ENCODE measurements around the gene ZBTB8A.

ZBTB8A gene

GRCh38 chr1:32538887-32539583, at the start of gene ZBTB8A:
TSS of gene ZBTB8A (plus strand) at chr1:32539427. CDS start at chr1:32592932, 53,505 bp downstream.
- H3K36me3 ChIP-seq (ENCODE audit: control insufficient read depth, insufficient read depth, low read length): no peaks in the 10 kb centered on the region
- TF ChIP-seq, protein P1, sequence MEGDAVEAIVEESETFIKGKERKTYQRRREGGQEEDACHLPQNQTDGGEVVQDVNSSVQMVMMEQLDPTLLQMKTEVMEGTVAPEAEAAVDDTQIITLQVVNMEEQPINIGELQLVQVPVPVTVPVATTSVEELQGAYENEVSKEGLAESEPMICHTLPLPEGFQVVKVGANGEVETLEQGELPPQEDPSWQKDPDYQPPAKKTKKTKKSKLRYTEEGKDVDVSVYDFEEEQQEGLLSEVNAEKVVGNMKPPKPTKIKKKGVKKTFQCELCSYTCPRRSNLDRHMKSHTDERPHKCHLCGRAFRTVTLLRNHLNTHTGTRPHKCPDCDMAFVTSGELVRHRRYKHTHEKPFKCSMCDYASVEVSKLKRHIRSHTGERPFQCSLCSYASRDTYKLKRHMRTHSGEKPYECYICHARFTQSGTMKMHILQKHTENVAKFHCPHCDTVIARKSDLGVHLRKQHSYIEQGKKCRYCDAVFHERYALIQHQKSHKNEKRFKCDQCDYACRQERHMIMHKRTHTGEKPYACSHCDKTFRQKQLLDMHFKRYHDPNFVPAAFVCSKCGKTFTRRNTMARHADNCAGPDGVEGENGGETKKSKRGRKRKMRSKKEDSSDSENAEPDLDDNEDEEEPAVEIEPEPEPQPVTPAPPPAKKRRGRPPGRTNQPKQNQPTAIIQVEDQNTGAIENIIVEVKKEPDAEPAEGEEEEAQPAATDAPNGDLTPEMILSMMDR (IDR thresholded peaks at IDR 0.05): no peak

GRCh38 chr1:32489774-32490454, 49.3 kb upstream of the ZBTB8A start:
- no peak overlapping the region for H2AFZ ChIP-seq
- no peak overlapping the region for H3K4me2 ChIP-seq (ENCODE audit: low read length)
- H3K36me3 ChIP-seq (ENCODE audit: control insufficient read depth, insufficient read depth, low read length): no peaks in the 10 kb centered on the region
- H3K27me3 ChIP-seq (ENCODE audit: control insufficient read depth, insufficient read depth, low read length): no peaks in the 10 kb centered on the region
- H3K27ac ChIP-seq: no peak overlapping the region
- TF ChIP-seq, protein P1 (IDR thresholded peaks at IDR 0.05): no peak
- H3K4me1 ChIP-seq: no peaks in the 10 kb centered on the region
- no peaks in the 10 kb centered on the region for H3K9me3 ChIP-seq (ENCODE audit: control insufficient read depth, low read length)
- no peaks in the 10 kb centered on the region for H3K79me2 ChIP-seq
- no peak overlapping the region for H3K9ac ChIP-seq
- H3K4me3 ChIP-seq (ENCODE audit: low read depth, low read length): no peak overlapping the region

More at GRCh38 chr1:32538887-32539583, at the start of gene ZBTB8A:
- H3K79me2 ChIP-seq: no peaks in the 10 kb centered on the region
- no peaks in the 10 kb centered on the region for H3K9me3 ChIP-seq (ENCODE audit: control insufficient read depth, low read length)
- H3K4me3 ChIP-seq (ENCODE audit: low read depth, low read length): peak within 1 kb of the TSS; percentile 52
- peak within 1 kb of the TSS; percentile 67 for H3K9ac ChIP-seq
- peak within 1 kb of the TSS; percentile 75 for H2AFZ ChIP-seq
- no peaks in the 10 kb centered on the region for H3K27me3 ChIP-seq (ENCODE audit: control insufficient read depth, insufficient read depth, low read length)
- H3K4me1 ChIP-seq: peaks cover 2% of the 10 kb centered on the region
- H3K27ac ChIP-seq: peak within 1 kb of the TSS; percentile 80
- H3K4me2 ChIP-seq (ENCODE audit: low read length): peak within 1 kb of the TSS; percentile 68

DNA sequence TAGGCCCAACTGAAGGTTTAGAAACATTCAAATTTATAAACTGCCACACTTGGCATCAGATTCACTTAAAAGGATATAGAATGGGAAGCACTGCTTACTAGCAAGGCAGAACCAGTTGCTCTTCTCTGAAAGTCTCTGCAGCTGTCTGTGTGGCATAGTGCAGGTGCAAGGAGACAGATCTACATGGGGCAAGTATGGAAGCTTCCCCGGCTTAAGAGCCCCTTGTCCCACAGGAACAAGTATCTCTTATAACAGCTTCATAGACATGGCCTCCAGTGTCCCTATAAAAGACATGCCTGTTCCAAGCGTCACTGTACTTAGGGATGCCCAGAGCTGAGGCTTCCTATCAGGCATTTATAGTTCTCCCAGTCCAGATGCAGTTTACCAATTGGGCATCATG, 47.8 kb upstream of the ZBTB8A start:
- Histone ChIP-seq H3K9me3 (ENCODE audit: control insufficient read depth, low read length) (no peaks in the 10 kb centered on the region), H3K36me3 (ENCODE audit: control insufficient read depth, insufficient read depth, low read length) (no peaks in the 10 kb centered on the region), H3K79me2 (no peaks in the 10 kb centered on the region), H3K4me3 (ENCODE audit: low read depth, low read length) (no peak overlapping the region), H3K9ac (no peak overlapping the region), H3K4me2 (ENCODE audit: low read length) (no peak overlapping the region), H2AFZ (no peak overlapping the region), H3K27me3 (ENCODE audit: control insufficient read depth, insufficient read depth, low read length) (no peaks in the 10 kb centered on the region), H3K27ac (no peak overlapping the region), H3K4me1 (no peaks in the 10 kb centered on the region)
- TF ChIP-seq, protein P1 (IDR thresholded peaks at IDR 0.05): no peak

DNA sequence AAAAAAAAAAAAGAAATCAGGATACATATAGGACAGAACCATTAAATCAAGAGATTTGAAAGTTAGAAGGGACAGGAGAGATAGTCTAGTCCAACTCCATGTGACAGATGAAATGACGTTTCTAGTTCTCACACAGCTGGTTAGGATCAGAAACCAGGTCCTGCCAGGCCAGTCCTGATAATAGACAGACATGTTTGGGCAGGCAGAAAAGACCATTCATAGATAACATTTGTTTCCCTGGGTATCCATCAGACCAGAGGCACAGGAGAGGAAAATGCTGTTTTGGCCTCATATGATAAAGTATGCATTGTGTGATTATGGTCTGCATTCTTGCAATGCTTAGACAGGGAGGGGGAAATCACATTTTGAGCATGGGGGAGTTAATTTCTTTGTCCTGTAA, 45.0 kb upstream of the ZBTB8A start:
- Histone ChIP-seq H3K27me3 (ENCODE audit: control insufficient read depth, insufficient read depth, low read length) (no peaks in the 10 kb centered on the region), H3K9ac (no peak overlapping the region), H3K4me1 (no peaks in the 10 kb centered on the region), H3K79me2 (no peaks in the 10 kb centered on the region), H3K9me3 (ENCODE audit: control insufficient read depth, low read length) (no peaks in the 10 kb centered on the region), H3K36me3 (ENCODE audit: control insufficient read depth, insufficient read depth, low read length) (no peaks in the 10 kb centered on the region), H2AFZ (no peak overlapping the region), H3K27ac (no peak overlapping the region), H3K4me2 (ENCODE audit: low read length) (no peak overlapping the region), H3K4me3 (ENCODE audit: low read depth, low read length) (no peak overlapping the region)
- TF ChIP-seq, protein P1 (IDR thresholded peaks at IDR 0.05): no peak

All from parathyroid adenoma (tissue), 2 donors.